GM21723 (cell line): Measurements from ENCODE around the gene OSBP2.

Experiments
- ATAC-seq: cut with Tn5 transposase; IDR thresholded peaks from one replicate; pipeline ENCODE4 v1.9.1; 2021; ENCODE audit warnings: mild to moderate bottlenecking, moderate library complexity; ENCODE audit not compliant: unreplicated experiment

The OSBP2 gene, protein sequence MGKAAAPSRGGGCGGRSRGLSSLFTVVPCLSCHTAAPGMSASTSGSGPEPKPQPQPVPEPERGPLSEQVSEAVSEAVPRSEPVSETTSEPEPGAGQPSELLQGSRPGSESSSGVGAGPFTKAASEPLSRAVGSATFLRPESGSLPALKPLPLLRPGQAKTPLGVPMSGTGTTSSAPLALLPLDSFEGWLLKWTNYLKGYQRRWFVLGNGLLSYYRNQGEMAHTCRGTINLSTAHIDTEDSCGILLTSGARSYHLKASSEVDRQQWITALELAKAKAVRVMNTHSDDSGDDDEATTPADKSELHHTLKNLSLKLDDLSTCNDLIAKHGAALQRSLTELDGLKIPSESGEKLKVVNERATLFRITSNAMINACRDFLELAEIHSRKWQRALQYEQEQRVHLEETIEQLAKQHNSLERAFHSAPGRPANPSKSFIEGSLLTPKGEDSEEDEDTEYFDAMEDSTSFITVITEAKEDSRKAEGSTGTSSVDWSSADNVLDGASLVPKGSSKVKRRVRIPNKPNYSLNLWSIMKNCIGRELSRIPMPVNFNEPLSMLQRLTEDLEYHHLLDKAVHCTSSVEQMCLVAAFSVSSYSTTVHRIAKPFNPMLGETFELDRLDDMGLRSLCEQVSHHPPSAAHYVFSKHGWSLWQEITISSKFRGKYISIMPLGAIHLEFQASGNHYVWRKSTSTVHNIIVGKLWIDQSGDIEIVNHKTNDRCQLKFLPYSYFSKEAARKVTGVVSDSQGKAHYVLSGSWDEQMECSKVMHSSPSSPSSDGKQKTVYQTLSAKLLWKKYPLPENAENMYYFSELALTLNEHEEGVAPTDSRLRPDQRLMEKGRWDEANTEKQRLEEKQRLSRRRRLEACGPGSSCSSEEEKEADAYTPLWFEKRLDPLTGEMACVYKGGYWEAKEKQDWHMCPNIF

DNA sequence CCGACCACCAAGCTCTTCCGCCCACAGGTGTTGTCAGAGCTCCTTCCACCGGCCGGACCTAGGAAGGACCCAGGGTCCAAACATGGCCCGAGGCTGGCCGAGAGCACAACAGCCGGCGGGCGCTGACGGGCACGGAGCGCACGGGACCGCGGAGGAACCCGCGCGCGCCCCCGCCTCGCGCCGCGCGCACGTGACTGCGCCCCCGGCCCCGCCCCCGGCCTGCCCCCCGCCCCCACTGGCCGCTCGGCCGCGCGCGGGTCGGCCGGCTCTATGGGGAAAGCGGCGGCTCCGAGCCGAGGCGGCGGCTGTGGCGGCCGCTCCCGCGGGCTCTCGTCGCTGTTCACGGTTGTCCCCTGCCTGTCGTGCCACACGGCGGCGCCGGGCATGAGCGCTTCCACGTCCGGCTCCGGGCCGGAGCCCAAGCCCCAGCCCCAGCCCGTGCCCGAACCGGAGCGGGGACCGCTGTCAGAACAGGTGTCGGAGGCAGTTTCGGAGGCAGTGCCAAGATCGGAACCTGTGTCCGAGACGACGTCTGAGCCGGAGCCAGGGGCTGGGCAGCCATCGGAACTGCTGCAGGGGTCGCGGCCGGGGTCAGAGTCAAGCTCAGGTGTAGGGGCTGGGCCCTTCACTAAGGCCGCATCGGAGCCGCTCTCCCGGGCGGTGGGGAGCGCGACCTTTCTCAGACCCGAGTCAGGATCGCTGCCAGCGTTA lies at the start of gene OSBP2:
TSS of gene OSBP2 (plus strand) at position 235 of the 711 bp plus-strand sequence. CDS start at position 271, 36 bp downstream.
- no peak for ATAC-seq

DNA sequence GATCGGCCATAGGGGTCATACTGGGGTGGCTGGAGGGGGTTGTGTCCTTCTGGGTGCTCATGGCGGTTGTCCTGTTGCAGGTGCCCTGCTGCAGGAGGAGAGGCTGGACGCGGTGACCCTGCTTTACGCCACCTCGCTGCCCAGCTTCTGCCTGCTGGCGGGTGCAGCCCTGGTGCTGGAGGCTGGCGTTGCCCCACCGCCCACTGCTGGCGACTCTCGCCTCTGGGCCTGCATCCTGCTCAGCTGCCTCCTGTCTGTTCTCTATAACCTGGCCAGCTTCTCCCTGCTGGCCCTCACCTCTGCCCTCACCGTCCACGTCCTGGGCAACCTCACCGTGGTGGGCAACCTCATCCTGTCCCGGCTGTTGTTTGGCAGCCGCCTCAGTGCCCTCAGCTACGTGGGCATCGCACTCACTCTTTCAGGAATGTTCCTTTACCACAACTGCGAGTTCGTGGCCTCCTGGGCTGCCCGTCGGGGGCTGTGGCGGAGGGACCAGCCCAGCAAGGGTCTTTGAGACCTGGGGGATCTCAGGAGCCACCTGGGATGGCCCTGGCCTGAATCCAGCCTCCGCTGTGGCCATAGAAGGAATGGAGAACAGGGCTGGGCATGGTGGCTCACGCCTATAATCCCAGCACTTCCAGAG lies 48.0 kb upstream of the OSBP2 start:
- no peak for ATAC-seq

DNA sequence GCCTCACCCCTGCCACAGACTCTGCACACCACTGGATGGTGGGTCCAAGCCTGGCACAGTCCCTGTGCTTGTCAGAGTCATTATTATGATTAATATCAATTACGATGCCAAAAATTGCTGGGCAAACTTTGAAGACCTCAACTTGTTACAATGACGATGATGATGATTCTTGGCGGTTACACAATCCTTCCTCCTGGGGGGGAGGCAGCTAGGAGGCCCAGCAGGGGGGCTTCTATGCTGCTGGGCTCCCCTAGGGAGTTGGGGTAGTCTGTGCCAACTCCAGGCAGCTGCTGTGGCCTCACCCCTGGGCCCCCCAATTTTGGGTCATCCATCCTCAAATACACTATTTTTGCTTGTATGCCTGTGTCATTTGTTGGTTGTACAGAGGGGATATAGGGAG lies 47.1 kb upstream of the OSBP2 start:
- ATAC-seq, result no peak

DNA sequence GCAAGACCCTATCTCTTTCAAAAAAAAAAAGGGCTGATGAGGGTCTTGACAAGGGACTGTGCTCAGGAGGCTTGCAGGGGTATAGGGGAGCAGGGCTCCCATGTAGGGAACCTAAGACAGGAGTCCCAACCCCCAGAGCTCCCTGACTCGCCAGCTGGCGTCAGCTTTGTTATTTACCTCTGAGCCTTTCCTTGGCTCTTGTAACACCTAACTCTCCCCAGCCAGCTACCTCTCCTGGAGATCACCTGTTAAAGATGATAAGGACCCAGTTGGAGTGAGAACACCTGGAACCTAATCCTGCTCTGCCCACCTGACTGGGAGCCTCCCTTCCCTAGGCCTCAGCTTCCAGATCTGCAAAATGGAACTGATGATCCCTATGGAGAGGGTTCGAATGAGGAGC lies 45.8 kb upstream of the OSBP2 start:
- no peak for ATAC-seq

DNA sequence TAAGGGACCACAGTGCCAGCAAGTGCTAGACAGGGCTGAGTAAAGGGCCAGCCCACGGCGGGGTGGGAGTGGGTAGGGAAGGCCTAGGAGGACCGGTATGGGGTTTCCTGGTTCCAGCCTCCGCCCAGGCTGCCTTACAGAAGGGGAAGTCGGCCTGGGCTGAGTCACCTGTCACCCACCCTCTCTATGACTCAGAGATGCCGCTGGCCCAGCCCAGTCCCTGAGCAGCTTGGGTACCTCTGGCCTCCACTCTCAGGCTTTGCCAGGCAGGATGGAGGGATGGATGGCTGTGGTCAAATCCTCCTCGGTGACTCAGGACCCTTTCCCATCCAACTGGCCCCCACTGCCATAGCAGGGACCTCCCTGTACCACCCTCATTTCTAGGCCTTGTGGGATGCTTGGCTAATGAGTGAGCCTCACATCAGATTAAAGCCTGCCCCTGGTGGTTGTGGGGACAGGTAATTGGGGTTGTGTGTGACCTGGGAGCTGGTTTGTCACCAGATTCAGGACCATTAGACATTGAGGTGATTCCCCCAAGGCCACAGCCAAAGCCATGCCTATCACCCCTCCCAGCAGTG lies 45.2 kb upstream of the OSBP2 start:
- no peak for ATAC-seq

DNA sequence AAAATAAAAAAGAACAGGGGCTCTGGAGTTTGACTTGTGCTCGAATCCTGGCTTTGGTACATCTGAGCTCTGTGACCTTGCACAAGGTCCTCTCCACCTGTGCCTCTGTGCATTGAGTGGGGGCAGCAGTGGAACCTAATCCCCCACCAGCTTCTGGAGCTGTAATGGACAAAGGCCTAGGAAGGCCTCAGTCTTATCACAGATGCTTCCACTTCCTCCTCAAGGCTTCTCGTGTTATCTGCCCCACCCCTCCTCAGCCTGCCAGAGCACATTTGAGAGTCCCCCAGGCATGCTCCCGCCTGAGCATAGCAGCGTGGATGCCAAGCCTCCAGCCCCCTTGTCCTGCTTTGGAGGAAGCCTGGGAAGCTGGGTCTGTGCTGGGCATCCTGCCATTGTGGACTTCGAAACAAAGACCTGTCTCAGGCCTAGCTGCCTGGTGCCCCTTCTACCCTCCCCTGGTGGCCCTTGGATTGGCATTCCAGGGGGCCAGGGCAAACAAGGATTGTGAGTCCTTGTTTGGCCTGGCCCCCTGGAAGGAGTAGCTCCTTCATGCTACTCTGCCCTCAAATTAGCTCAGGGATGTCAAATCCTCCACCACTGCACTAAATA lies 44.1 kb upstream of the OSBP2 start:
- no peak for ATAC-seq

DNA sequence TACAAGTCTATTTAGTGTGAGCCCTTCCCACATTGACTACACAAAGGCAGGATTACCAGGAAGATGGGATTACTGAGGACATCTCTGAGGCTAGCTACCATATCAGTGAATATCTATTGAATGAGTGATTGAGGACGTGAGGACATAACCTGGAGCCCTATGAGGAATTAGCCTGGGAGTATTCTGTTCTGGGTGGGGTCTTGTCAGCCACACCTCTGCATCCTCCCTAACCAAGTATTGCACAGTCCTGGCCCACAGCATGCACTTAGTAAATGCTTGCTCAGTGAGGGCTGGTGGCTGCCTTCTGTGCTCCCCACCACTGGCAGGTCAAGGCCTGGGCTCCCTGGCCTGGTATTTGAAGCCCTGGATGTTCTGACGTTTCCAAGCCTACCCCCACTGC lies 41.8 kb upstream of the OSBP2 start:
- ATAC-seq, result no peak

DNA sequence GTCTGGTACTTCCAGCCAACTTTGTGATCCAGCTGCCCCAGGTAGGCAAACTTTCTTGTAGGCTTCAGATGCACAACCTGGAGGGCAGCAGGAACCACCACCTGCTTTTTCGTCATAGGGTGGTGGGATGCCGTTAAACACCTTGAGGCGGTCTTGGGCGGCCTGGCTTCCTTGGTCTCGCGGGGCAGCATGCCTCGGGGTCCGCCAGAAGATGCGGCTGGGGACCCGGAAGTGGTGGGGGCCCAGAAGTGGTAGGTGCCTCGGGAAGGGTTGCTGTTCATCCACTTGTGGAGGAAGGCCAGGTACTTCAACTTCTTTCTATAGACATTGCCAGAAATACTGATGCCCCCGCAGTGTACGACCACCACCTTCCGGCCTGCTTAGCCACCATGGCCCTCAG lies 40.3 kb upstream of the OSBP2 start:
- ATAC-seq, result no peak

DNA sequence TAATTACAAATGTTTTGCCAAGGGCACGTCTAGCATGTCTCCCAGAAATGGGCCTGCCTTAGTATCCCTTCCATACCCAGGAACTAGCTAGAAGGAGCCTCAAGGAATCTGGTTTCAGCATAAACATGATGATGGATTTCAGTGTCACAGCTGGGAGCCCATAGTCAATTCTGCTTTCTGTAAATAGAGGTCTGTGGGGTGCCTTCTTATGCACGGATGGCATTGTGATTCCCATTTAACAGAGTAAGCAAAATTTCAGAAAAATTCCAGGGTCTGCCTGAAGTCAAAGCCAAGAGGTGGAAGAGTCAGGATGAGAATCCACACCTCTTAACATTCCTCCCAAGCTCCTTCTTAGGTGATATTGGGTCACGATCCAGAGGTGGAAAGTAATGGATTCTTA lies 39.1 kb upstream of the OSBP2 start:
- ATAC-seq, result no peak

DNA sequence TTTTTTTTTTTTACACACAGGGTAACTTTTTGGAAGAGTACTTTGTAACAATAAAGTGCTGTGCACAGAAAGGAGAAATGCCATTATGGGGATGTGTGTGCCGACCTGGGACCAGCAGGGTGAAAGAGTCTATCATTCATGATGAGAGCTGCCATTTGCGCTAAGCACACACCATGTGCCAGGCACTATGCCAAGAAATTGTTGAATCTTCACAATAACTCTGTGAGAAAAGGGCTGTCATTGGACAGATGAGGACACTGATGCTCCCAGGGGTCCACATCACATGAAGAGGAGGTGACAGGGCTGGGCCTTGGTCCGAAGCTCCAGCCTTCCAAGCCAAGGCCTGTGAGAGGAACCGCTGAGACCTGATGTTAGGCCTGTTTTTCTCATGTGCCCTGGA lies 32.6 kb upstream of the OSBP2 start:
- ATAC-seq, result no peak

DNA sequence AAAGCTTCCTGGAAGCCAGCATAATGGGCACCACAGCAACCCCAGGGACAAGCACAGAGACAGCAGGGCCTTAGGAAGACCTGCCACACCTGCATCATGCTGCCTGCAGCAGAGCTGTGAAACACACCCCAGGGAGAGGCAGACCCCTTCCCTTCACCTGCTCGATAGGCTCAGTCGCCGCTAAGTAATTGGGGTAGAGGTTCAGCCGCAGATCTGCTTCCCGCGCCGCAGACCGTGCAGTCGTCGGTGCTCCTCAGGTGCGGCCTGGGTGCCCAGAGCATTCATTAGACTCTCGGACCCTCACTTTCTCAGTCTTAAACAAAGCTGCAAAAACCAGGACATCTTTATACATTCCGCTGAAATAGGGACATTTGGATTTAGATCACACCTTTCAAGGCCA lies 29.9 kb upstream of the OSBP2 start:
- ATAC-seq, result no peak

DNA sequence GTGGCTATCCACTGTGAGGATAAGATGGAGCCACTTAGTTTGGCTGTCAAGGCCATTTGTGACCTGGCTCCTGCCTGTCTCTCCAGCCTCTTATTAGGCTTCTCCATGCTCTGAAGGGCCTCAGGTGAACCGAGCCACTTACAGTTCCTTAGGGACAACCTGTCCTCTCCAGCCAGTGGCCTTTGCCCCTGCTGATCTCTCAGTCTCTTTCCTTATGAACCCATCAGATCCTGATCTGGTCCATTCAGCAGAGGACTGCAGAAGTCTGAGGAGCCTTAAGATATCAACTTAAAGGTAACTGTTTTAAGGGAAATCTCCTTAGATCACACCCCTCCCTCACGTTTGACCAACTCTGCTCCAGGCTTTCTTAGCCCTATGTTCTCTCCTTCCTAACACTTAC lies 29.4 kb upstream of the OSBP2 start:
- no peak for ATAC-seq

DNA sequence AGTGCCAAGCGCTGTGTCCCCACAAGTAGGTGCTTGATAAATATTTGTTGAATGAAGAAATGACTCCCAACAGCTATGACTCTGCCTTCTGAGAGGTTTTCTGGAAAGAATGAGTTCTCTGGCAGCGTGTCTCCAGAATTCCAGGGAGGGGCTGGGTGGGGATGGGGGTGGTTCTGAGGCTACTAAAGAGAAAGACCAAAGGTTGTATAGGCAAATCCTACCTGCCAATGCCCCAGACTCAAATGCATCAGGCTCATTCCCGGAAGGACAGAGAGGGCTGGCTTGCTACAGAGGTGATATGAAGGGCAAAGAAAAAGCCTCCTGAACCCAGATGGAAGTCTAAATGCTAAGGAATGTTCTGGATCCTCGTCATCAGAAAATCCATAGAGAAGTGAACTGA lies 28.9 kb upstream of the OSBP2 start:
- no peak for ATAC-seq

DNA sequence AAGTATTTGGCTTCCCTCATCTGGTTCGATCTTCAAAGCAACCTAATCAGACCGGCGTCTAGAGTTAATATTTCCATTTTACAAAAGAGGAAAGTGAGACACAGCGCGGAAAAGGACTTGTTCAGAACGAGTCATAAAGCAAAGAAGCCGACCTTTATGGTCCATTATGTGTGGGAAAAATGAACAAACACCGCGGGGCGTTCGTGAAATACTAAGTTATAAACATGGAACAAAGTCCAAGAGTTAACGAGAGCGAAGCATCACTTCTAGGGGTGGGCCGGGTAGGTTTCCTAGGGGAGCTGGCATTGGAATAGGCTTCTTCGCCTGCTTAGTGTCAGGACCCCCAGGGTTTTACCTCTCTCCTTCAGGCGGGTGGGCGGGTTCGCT lies 27.6 kb upstream of the OSBP2 start:
- ATAC-seq, result no peak

DNA sequence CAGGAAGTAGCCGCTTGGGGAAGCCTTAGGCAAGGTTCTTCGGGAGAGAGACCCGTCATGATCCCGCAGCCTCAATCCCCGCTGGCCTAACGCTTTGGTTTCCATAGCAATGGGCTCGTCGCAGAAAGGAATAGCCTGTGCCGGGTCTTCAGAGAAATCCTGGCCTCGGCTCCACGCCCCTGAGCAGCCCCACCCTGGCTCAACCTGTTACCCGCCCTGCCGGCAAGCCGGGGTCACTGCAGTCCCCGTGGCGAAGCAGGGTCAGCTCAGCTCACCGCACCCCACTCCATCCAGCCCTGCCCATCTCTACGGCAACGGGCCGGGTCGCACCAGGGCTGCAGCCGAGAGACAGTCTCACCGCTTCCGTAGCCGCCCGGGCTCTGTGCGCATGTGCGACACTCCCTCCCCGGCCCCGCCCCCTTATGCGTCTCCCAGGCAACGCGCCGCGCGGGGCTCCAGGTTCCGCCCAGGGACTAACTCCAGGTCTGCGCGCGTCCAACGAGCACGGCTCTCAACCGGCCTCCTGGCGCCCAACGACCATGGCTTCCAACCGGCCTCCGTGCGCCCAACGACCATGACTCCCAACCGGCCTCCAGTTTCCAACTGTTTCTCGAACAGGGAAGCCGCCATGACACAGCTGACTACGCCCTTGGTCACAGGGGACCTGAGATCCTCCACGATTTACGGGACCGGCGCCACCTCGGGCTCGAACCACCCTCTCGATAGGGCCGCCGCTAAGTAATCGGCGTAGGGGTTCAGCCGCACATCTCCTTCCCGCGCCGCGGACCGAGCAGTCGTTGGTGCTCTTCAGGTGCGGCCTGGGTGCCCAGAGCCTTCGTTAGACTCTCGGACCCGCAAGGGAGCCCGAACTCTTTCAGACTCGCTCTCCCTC lies 26.9 kb upstream of the OSBP2 start, which contains the start of gene DUSP18:
TSS of gene DUSP18 (minus strand) at position 382 of the 892 bp plus-strand sequence. CDS start 3,872 bp downstream, outside the sequence.
- peak; percentile 83 for ATAC-seq

DNA sequence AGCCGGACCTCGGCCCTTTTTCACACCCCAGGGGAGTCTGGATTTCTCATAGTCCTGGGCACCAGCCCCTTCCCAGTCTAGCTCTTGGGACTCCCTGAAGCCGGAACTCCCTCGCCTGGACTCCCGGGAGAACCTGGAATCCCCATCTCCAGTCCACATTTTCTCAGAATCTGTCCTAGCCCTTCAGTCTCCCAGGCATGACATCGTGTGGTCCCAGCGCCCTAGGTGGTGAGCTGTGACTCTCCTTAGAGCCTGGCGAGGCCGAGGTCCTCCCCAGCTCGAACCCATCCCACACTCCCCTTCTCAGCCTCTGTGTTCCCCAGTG lies 26.3 kb upstream of the OSBP2 start:
- no peak for ATAC-seq

DNA sequence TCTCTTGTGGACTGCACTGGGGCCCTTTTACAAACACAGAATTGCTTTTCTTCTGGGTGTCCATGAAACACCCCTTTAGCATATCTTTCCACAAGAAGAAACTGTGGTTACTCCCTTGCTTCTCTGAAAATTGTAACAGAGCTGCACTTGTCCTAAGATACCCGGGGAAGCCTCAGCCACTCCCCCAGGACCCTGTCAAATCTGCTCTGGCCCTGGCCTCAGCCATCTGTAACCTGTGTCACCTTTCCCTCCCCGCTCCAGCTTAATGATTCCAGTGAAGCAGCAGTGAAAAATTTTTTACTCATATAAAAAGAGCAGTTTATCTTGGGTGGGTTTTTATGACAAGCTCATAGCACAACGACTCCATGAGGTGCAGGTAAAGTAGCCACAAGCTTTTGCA lies 23.6 kb upstream of the OSBP2 start:
- no peak for ATAC-seq

DNA sequence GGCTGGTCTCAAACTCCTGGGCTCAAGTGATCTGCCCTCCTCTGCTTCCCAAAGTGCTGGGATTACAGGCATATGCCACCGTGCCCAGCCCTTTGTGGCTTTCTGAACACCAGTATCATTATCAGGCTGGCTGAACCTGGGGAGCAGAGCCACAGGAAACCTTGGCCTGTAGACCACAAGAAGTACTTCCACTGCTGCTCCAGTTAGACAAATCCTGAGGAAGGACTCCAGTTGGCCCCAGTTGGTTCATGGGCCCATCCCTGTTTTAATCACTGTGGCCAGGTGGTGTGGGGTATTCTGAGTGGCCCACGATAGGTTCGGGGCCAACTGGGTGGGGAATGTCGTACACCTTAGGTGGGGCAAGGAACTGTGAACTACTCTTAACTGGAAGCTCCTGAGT lies 21.5 kb upstream of the OSBP2 start:
- no peak for ATAC-seq

DNA sequence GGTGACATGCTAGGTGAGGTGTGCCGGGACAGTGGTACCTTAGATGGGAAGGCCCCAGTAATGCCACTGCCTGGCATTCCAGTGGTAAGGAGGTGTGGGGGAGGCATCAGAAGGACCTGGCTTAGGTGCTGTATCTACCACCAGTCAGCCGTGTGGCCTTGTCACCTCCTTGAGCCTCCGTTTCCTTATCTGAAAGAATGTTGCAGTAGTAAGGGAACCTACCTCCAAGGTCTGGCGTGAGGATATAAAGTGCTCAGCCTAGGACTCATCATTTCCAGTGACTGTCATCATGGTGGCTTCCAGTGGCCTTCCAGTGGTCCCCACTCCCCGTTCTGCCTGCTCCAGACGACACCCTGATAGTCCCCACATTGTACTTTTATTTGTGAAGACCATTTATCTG lies 20.2 kb upstream of the OSBP2 start:
- no peak for ATAC-seq
